ENCODE measurements around the gene KLHL6. TPM values are rescaled to one million over a fixed set of nuclear protein-coding genes. Genes with fewer than 3 reads are reported as not detected.

Gene KLHL6
- total and polyA plus RNA-seq, 2 of the 13 experiments (the other 11 are each of a cell fraction or from before 2014, with no cell fraction given): not detected

GRCh38 chr3:183518491-183519251 lies 36.8 kb downstream of the KLHL6 start (continued):
- TF ChIP-seq ATF4 (CRISPR knock-in tag; IDR thresholded peaks at IDR 0.05) (no peak), FOSL2 (CRISPR knock-in tag; IDR thresholded peaks at IDR 0.05) (no peak), ZEB1 (IDR thresholded peaks at IDR 0.05; ENCODE audit: insufficient replicate concordance, low read depth) (no peak)

- Histone ChIP-seq H3K4me3 (replicated peaks in 1 of 3; ENCODE audit: insufficient read depth in 1 of 3, low read depth in 2 of 3, low read length in 3 of 3) (no peak overlapping the region), H3K36me3 (replicated peaks in 1 of 2; ENCODE audit: control insufficient read depth in 1 of 2, insufficient read depth in 2 of 2, low read length in 2 of 2) (no peaks in the 10 kb centered on the region), H4K20me1 (ENCODE audit: insufficient read depth, low read length) (no peaks in the 10 kb centered on the region), H3K9ac (ENCODE audit: insufficient read depth, low read depth, low read length) (no peak overlapping the region), H3K9me3 (ENCODE audit: low read length) (no peaks in the 10 kb centered on the region), H2AFZ (ENCODE audit: low read length) (no peak overlapping the region), H3K4me2 (ENCODE audit: low read depth, low read length) (no peak overlapping the region), H3K27ac (ENCODE audit: extremely low read length, insufficient read depth, low read length) (no peak overlapping the region), H3K27me3 (ENCODE audit: control insufficient read depth in 1 of 2, insufficient read depth in 2 of 2, low read length in 2 of 2) (peaks cover 0 to 26% of the 10 kb centered on the region in 2 experiments; a peak in 3 of 5 replicates), H3K79me2 (ENCODE audit: insufficient read depth, low read length) (no peaks in the 10 kb centered on the region), H3K4me1 (ENCODE audit: insufficient read depth, low read length) (peaks cover 29% of the 10 kb centered on the region)
- in situ Hi-C loops (cut with HindIII; ENCODE audit: extremely low pct_ligation_motif_present, low pct_unique_long_range_greater_than_20kb) (no loop called here), intact Hi-C loops (cut with micrococcal nuclease; ENCODE audit: unreplicated experiment) (no loop called here)
- ChIA-PET CTCF (ENCODE audit: low intra/inter-chr PET ratio, low total read pairs) (no interaction called here), POLR2A (no interaction called here)
- ATAC-seq (no peak), FAIRE-seq (no peak), DNase-seq (ENCODE audit: low spot score) (no peak)
- no TSS peak for BruUV-seq (replicated peaks)
- TF ChIP-seq JUND (CRISPR knock-in tag; IDR thresholded peaks at IDR 0.05) (no peak), ZNF703 (CRISPR knock-in tag; IDR thresholded peaks at IDR 0.05; ENCODE audit: borderline replicate concordance) (no peak), ZNF30 (CRISPR knock-in tag; IDR thresholded peaks at IDR 0.05) (no peak), ZNF816 (CRISPR knock-in tag; IDR thresholded peaks at IDR 0.05; ENCODE audit: borderline replicate concordance) (no peak), BATF2 (CRISPR knock-in tag; IDR thresholded peaks at IDR 0.05) (no peak), MLX (CRISPR knock-in tag; IDR thresholded peaks at IDR 0.05) (no peak)
- WGBS (ENCODE audit: low lambda C conversion rate): 49% methylated on average over 4 of the region's 4 CpGs
These were observed 37.9 kb downstream of the KLHL6 start for GRCh38 chr3:183517607-183518006.

All from HepG2 (cell line).